ENCODE data around the gene HLA-E.
"Not testable (repeated sequence)": the region's sequence is repeated elsewhere in the genome, so short reads cannot be mapped to it uniquely, and the experiment has no call there.

DNA sequence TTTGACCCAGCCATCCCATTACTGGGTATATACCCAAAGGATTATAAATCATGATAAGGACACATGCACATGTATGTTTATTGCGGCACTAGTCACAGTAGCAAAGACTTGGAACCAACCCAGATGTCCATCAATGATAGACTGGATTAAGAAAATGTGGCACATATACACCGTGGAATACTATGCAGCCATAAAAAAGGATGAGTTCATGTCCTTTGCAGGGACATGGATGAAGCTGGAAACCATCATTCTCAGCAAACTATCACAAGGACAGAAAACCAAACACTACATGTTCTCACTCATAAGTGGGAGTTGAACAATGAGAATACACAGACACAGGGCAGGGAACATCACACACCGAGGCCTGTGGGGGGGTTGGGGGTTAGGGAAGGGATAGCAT, 37.1 kb downstream of the HLA-E start:
- TF ChIP-seq, protein P1, sequence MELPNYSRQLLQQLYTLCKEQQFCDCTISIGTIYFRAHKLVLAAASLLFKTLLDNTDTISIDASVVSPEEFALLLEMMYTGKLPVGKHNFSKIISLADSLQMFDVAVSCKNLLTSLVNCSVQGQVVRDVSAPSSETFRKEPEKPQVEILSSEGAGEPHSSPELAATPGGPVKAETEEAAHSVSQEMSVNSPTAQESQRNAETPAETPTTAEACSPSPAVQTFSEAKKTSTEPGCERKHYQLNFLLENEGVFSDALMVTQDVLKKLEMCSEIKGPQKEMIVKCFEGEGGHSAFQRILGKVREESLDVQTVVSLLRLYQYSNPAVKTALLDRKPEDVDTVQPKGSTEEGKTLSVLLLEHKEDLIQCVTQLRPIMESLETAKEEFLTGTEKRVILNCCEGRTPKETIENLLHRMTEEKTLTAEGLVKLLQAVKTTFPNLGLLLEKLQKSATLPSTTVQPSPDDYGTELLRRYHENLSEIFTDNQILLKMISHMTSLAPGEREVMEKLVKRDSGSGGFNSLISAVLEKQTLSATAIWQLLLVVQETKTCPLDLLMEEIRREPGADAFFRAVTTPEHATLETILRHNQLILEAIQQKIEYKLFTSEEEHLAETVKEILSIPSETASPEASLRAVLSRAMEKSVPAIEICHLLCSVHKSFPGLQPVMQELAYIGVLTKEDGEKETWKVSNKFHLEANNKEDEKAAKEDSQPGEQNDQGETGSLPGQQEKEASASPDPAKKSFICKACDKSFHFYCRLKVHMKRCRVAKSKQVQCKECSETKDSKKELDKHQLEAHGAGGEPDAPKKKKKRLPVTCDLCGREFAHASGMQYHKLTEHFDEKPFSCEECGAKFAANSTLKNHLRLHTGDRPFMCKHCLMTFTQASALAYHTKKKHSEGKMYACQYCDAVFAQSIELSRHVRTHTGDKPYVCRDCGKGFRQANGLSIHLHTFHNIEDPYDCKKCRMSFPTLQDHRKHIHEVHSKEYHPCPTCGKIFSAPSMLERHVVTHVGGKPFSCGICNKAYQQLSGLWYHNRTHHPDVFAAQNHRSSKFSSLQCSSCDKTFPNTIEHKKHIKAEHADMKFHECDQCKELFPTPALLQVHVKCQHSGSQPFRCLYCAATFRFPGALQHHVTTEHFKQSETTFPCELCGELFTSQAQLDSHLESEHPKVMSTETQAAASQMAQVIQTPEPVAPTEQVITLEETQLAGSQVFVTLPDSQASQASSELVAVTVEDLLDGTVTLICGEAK (IDR thresholded peaks at IDR 0.05; ENCODE audit: borderline replicate concordance): not testable (repeated sequence)
- TF ChIP-seq, protein P2, sequence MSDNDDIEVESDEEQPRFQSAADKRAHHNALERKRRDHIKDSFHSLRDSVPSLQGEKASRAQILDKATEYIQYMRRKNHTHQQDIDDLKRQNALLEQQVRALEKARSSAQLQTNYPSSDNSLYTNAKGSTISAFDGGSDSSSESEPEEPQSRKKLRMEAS (IDR thresholded peaks at IDR 0.05; ENCODE audit: low read depth, low read length): not testable (repeated sequence)
- TF ChIP-seq, protein P3, sequence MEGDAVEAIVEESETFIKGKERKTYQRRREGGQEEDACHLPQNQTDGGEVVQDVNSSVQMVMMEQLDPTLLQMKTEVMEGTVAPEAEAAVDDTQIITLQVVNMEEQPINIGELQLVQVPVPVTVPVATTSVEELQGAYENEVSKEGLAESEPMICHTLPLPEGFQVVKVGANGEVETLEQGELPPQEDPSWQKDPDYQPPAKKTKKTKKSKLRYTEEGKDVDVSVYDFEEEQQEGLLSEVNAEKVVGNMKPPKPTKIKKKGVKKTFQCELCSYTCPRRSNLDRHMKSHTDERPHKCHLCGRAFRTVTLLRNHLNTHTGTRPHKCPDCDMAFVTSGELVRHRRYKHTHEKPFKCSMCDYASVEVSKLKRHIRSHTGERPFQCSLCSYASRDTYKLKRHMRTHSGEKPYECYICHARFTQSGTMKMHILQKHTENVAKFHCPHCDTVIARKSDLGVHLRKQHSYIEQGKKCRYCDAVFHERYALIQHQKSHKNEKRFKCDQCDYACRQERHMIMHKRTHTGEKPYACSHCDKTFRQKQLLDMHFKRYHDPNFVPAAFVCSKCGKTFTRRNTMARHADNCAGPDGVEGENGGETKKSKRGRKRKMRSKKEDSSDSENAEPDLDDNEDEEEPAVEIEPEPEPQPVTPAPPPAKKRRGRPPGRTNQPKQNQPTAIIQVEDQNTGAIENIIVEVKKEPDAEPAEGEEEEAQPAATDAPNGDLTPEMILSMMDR (IDR thresholded peaks at IDR 0.05 in 2 of 3, conservative IDR thresholded peaks at IDR 0.05 in 1 of 3; ENCODE audit: control insufficient read depth in 2 of 3, extremely low read depth in 1 of 3, insufficient read depth in 1 of 3, low read depth in 3 of 3, low read length in 3 of 3): not testable (repeated sequence)
- TF ChIP-seq, protein P4, sequence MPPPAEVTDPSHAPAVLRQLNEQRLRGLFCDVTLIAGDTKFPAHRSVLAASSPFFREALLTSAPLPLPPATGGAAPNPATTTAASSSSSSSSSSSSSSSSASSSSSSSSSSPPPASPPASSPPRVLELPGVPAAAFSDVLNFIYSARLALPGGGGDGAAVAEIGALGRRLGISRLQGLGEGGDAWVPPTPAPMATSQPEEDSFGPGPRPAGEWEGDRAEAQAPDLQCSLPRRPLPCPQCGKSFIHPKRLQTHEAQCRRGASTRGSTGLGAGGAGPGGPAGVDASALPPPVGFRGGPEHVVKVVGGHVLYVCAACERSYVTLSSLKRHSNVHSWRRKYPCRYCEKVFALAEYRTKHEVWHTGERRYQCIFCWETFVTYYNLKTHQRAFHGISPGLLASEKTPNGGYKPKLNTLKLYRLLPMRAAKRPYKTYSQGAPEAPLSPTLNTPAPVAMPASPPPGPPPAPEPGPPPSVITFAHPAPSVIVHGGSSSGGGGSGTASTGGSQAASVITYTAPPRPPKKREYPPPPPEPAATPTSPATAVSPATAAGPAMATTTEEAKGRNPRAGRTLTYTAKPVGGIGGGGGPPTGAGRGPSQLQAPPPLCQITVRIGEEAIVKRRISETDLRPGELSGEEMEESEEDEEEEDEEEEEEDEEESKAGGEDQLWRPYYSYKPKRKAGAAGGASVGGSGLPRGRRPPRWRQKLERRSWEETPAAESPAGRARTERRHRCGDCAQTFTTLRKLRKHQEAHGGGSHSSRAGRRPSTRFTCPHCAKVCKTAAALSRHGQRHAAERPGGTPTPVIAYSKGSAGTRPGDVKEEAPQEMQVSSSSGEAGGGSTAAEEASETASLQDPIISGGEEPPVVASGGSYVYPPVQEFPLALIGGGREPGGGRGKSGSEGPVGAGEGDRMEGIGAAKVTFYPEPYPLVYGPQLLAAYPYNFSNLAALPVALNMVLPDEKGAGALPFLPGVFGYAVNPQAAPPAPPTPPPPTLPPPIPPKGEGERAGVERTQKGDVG (CRISPR knock-in tag; IDR thresholded peaks at IDR 0.05): not testable (repeated sequence)
- not testable (repeated sequence) for TF ChIP-seq RCOR1 (conservative IDR thresholded peaks at IDR 0.05; ENCODE audit: low read depth, low read length); BHLHE40 (IDR thresholded peaks at IDR 0.05; ENCODE audit: borderline replicate concordance in 1 of 2, low read depth in 2 of 2, low read length in 1 of 2); RAD21 (IDR thresholded peaks at IDR 0.05; ENCODE audit: insufficient read depth, low read depth, low read length); TAF1 (IDR thresholded peaks at IDR 0.05; ENCODE audit: borderline replicate concordance, low read depth, low read length); POLR2AphosphoS5 (IDR thresholded peaks at IDR 0.05; ENCODE audit: low read length)

Measured in GM12878 (cell line).